Measurements from ENCODE around the gene NFASC.
A peak's percentile ranks its signal among the peaks of the same experiment; 100 is the strongest.

Gene NFASC

GRCh38 chr1:204989266-204990058 lies 118.8 kb downstream of the NFASC start:
- WGBS (ENCODE audit: extremely low coverage, insufficient coverage, insufficient read length) = no CpG with 5 or more reads among the region's 16 CpGs
- peak; percentile 59 to 77 for DNase-seq
- no peaks in the 10 kb centered on the region for H3K79me2 ChIP-seq (ENCODE audit: control insufficient read depth, insufficient read depth, low read length, poor library complexity)

GRCh38 chr1:204990059-204990664 lies 119.5 kb downstream of the NFASC start:
- Histone ChIP-seq H3K79me1 (ENCODE audit: low read length) (no peaks in the 10 kb centered on the region), H3K23ac (ENCODE audit: low read length) (no peak overlapping the region), H3K79me2 (ENCODE audit: control insufficient read depth, insufficient read depth, low read length, poor library complexity) (no peaks in the 10 kb centered on the region), H2AK5ac (ENCODE audit: low read length) (no peak overlapping the region), H3K36me3 (ENCODE audit: control insufficient read depth in 1 of 2, insufficient read depth in 2 of 2, low read length in 2 of 2) (no peaks in the 10 kb centered on the region), H4K91ac (ENCODE audit: low read depth, low read length) (no peak overlapping the region), H3K14ac (ENCODE audit: low read length) (no peak overlapping the region), H3K4me2 (ENCODE audit: low read length) (no peak overlapping the region), H3K27me3 (ENCODE audit: insufficient read depth, low read length) (no peaks in the 10 kb centered on the region), H2AFZ (ENCODE audit: insufficient read depth, low read length, poor library complexity) (no peak overlapping the region), H3K4me1 (ENCODE audit: control insufficient read depth in 1 of 2, insufficient read depth in 2 of 2, low read length in 2 of 2) (no peaks in the 10 kb centered on the region), H3K27ac (ENCODE audit: low read depth, low read length) (no peak overlapping the region), H4K12ac (ENCODE audit: low read depth, low read length) (no peak overlapping the region), H3K9ac (ENCODE audit: low read length) (no peak overlapping the region), H3K4ac (ENCODE audit: low read depth, low read length) (no peak overlapping the region), H3K18ac (ENCODE audit: low read length) (no peak overlapping the region), H2BK5ac (ENCODE audit: low read depth, low read length, poor library complexity) (no peak overlapping the region), H2BK120ac (ENCODE audit: insufficient read depth, low read length, poor library complexity) (no peak overlapping the region), H4K8ac (ENCODE audit: low read depth, low read length) (no peak overlapping the region), H3K4me3 (ENCODE audit: low read depth, low read length) (no peak overlapping the region), H3K9me3 (ENCODE audit: insufficient read depth, low read depth, low read length) (peaks cover 1% of the 10 kb centered on the region), H2BK12ac (ENCODE audit: low read length) (no peak overlapping the region)
- WGBS (ENCODE audit: extremely low coverage, insufficient coverage, insufficient read length) = no CpG with 5 or more reads among the region's 3 CpGs
- DNase-seq = no peak

More at GRCh38 chr1:204989266-204990058, 118.8 kb downstream of the NFASC start:
- no peak overlapping the region for H3K27ac ChIP-seq (ENCODE audit: low read depth, low read length)
- H2AFZ ChIP-seq (ENCODE audit: insufficient read depth, low read length, poor library complexity) = no peak overlapping the region
- no peak overlapping the region for H4K91ac ChIP-seq (ENCODE audit: low read depth, low read length)
- no peak overlapping the region for H3K14ac ChIP-seq (ENCODE audit: low read length)
- H3K4me1 ChIP-seq (ENCODE audit: control insufficient read depth in 1 of 2, insufficient read depth in 2 of 2, low read length in 2 of 2) = no peaks in the 10 kb centered on the region
- H2BK12ac ChIP-seq (ENCODE audit: low read length) = no peak overlapping the region
- H3K79me1 ChIP-seq (ENCODE audit: low read length) = no peaks in the 10 kb centered on the region
- no peak overlapping the region for H2BK120ac ChIP-seq (ENCODE audit: insufficient read depth, low read length, poor library complexity)
- H2AK5ac ChIP-seq (ENCODE audit: low read length) = no peak overlapping the region
- no peak overlapping the region for H4K8ac ChIP-seq (ENCODE audit: low read depth, low read length)
- H3K23ac ChIP-seq (ENCODE audit: low read length) = no peak overlapping the region
- H3K4me3 ChIP-seq (ENCODE audit: low read depth, low read length) = no peak overlapping the region
- no peak overlapping the region for H3K4ac ChIP-seq (ENCODE audit: low read depth, low read length)
- H3K27me3 ChIP-seq (ENCODE audit: insufficient read depth, low read length) = no peaks in the 10 kb centered on the region
- peaks cover 1% of the 10 kb centered on the region for H3K9me3 ChIP-seq (ENCODE audit: insufficient read depth, low read depth, low read length)
- no peak overlapping the region for H3K18ac ChIP-seq (ENCODE audit: low read length)
- no peaks in the 10 kb centered on the region for H3K36me3 ChIP-seq (ENCODE audit: control insufficient read depth in 1 of 2, insufficient read depth in 2 of 2, low read length in 2 of 2)
- H3K9ac ChIP-seq (ENCODE audit: low read length) = no peak overlapping the region
- no peak overlapping the region for H2BK5ac ChIP-seq (ENCODE audit: low read depth, low read length, poor library complexity)
- H3K4me2 ChIP-seq (ENCODE audit: low read length) = no peak overlapping the region
- no peak overlapping the region for H4K12ac ChIP-seq (ENCODE audit: low read depth, low read length)

GRCh38 chr1:204990721-204991341 lies 120.2 kb downstream of the NFASC start:
- Histone ChIP-seq H3K14ac (ENCODE audit: low read length) (no peak overlapping the region), H3K4ac (ENCODE audit: low read depth, low read length) (no peak overlapping the region), H3K23ac (ENCODE audit: low read length) (no peak overlapping the region), H3K79me2 (ENCODE audit: control insufficient read depth, insufficient read depth, low read length, poor library complexity) (no peaks in the 10 kb centered on the region), H3K4me1 (ENCODE audit: control insufficient read depth in 1 of 2, insufficient read depth in 2 of 2, low read length in 2 of 2) (no peaks in the 10 kb centered on the region), H3K4me3 (ENCODE audit: low read depth, low read length) (no peak overlapping the region), H3K9me3 (ENCODE audit: insufficient read depth, low read depth, low read length) (peaks cover 1% of the 10 kb centered on the region), H2AFZ (ENCODE audit: insufficient read depth, low read length, poor library complexity) (no peak overlapping the region), H2AK5ac (ENCODE audit: low read length) (no peak overlapping the region), H3K4me2 (ENCODE audit: low read length) (no peak overlapping the region), H2BK120ac (ENCODE audit: insufficient read depth, low read length, poor library complexity) (no peak overlapping the region), H3K79me1 (ENCODE audit: low read length) (no peaks in the 10 kb centered on the region), H4K8ac (ENCODE audit: low read depth, low read length) (no peak overlapping the region), H3K18ac (ENCODE audit: low read length) (no peak overlapping the region), H3K27ac (ENCODE audit: low read depth, low read length) (no peak overlapping the region), H4K12ac (ENCODE audit: low read depth, low read length) (no peak overlapping the region), H3K9ac (ENCODE audit: low read length) (no peak overlapping the region), H3K36me3 (ENCODE audit: control insufficient read depth in 1 of 2, insufficient read depth in 2 of 2, low read length in 2 of 2) (no peaks in the 10 kb centered on the region), H3K27me3 (ENCODE audit: insufficient read depth, low read length) (no peaks in the 10 kb centered on the region), H4K91ac (ENCODE audit: low read depth, low read length) (no peak overlapping the region), H2BK5ac (ENCODE audit: low read depth, low read length, poor library complexity) (no peak overlapping the region), H2BK12ac (ENCODE audit: low read length) (no peak overlapping the region)
- WGBS (ENCODE audit: extremely low coverage, insufficient coverage, insufficient read length) = no CpG with 5 or more reads among the region's 11 CpGs
- no peak for DNase-seq

- Histone ChIP-seq H3K4me2 (ENCODE audit: low read length) (no peak overlapping the region), H3K4me3 (ENCODE audit: low read depth, low read length) (no peak overlapping the region), H2AFZ (ENCODE audit: insufficient read depth, low read length, poor library complexity) (no peak overlapping the region), H2BK12ac (ENCODE audit: low read length) (no peak overlapping the region), H4K12ac (ENCODE audit: low read depth, low read length) (no peak overlapping the region), H3K18ac (ENCODE audit: low read length) (no peak overlapping the region), H3K23ac (ENCODE audit: low read length) (no peak overlapping the region), H3K27me3 (ENCODE audit: insufficient read depth, low read length) (no peaks in the 10 kb centered on the region), H3K9me3 (ENCODE audit: insufficient read depth, low read depth, low read length) (peaks cover 1% of the 10 kb centered on the region), H3K36me3 (ENCODE audit: control insufficient read depth in 1 of 2, insufficient read depth in 2 of 2, low read length in 2 of 2) (no peaks in the 10 kb centered on the region), H2BK120ac (ENCODE audit: insufficient read depth, low read length, poor library complexity) (no peak overlapping the region), H4K91ac (ENCODE audit: low read depth, low read length) (no peak overlapping the region), H2AK5ac (ENCODE audit: low read length) (no peak overlapping the region), H3K27ac (ENCODE audit: low read depth, low read length) (no peak overlapping the region), H3K4ac (ENCODE audit: low read depth, low read length) (no peak overlapping the region), H3K14ac (ENCODE audit: low read length) (no peak overlapping the region), H3K9ac (ENCODE audit: low read length) (no peak overlapping the region), H3K4me1 (ENCODE audit: control insufficient read depth in 1 of 2, insufficient read depth in 2 of 2, low read length in 2 of 2) (no peaks in the 10 kb centered on the region), H2BK5ac (ENCODE audit: low read depth, low read length, poor library complexity) (no peak overlapping the region), H4K8ac (ENCODE audit: low read depth, low read length) (no peak overlapping the region), H3K79me2 (ENCODE audit: control insufficient read depth, insufficient read depth, low read length, poor library complexity) (no peaks in the 10 kb centered on the region), H3K79me1 (ENCODE audit: low read length) (no peaks in the 10 kb centered on the region)
- no CpG with 5 or more reads among the region's 11 CpGs for WGBS (ENCODE audit: extremely low coverage, insufficient coverage, insufficient read length)
- DNase-seq = no peak
Observed at GRCh38 chr1:204991342-204991844, 120.7 kb downstream of the NFASC start.

All from trophoblast cell (in vitro differentiated cells and primary cell).